CD14-positive monocyte (primary cell): ENCODE results near the gene ACKR2. TPM values are rescaled to one million over a fixed set of nuclear protein-coding genes. Genes with fewer than 3 reads are reported as not detected.

ENCODE experiments used
- DNase-seq, 3 donors: peaks; one replicate each; pipeline ENCODE4 v3.0.0-alpha.2; 2011 to 2022
- H2AFZ ChIP-seq: 2 replicates; pipeline ENCODE4 v1.6.0; 2012; ENCODE audit warnings: mild to moderate bottlenecking, low read depth, low read length, inconsistent platforms; ENCODE audit not compliant: insufficient read depth, poor library complexity, severe bottlenecking
- H3K27ac ChIP-seq, 2 donors: 1 replicate in 1 of 2; 2 replicates in 1 of 2; pipeline ENCODE4 v1.5.1; 2012 to 2013; ENCODE audit warnings: low read length in 2 of 2, control low read depth in 1 of 2, inconsistent platforms in 1 of 2, low read depth in 1 of 2, mild to moderate bottlenecking in 1 of 2
- H3K27me3 ChIP-seq, 2 donors: one replicate each; pipeline versions ENCODE4 v1.6.0 to v1.6.1; 2011 to 2013; ENCODE audit warnings: low read length in 2 of 2; ENCODE audit not compliant: control insufficient read depth in 2 of 2, insufficient read depth in 2 of 2
- H3K36me3 ChIP-seq, 2 donors: replicated peaks in 1 of 2; 1 replicate in 1 of 2; 2 replicates in 1 of 2; pipeline versions ENCODE4 v1.5.1 to v1.6.1; 2012 to 2013; ENCODE audit warnings: low read length in 2 of 2, control low read depth in 1 of 2, inconsistent platforms in 1 of 2, mild to moderate bottlenecking in 1 of 2; ENCODE audit not compliant: insufficient read depth in 2 of 2, control insufficient read depth in 1 of 2
- H3K4me1 ChIP-seq, 2 donors: 1 replicate in 1 of 2; 2 replicates in 1 of 2; pipeline versions ENCODE4 v1.5.1 to v1.6.1; 2012 to 2013; ENCODE audit warnings: low read length in 2 of 2, control low read depth in 1 of 2, inconsistent platforms in 1 of 2, mild to moderate bottlenecking in 1 of 2, moderate library complexity in 1 of 2; ENCODE audit not compliant: insufficient read depth in 2 of 2, control insufficient read depth in 1 of 2
- H3K4me2 ChIP-seq: replicated peaks from 2 replicates; pipeline ENCODE3; 2012; ENCODE audit warnings: low read length, moderate library complexity, mild to moderate bottlenecking; ENCODE audit not compliant: poor library complexity, severe bottlenecking; ENCODE audit errors: extremely low read depth
- H3K4me3 ChIP-seq, 3 experiments: fragments of 200-600 bp in 1 of 3; sonication (generic) in 1 of 3; replicated peaks in 1 of 3; 1 replicate in 2 of 3; 2 replicates in 1 of 3; pipeline ENCODE4 v1.5.1; 2011 to 2013; ENCODE audit warnings: low read length in 3 of 3, mild to moderate bottlenecking in 3 of 3, control low read depth in 2 of 3, low read depth in 2 of 3, inconsistent platforms in 1 of 3, moderate library complexity in 1 of 3
- H3K79me2 ChIP-seq: 2 replicates; pipeline ENCODE4 v1.6.0; 2012; ENCODE audit warnings: mild to moderate bottlenecking, control low read depth, inconsistent platforms, low read length, moderate library complexity; ENCODE audit not compliant: insufficient read depth
- H3K9ac ChIP-seq: 2 replicates; pipeline ENCODE4 v1.6.0; 2017; ENCODE audit warnings: low read length, mild to moderate bottlenecking; ENCODE audit not compliant: insufficient read depth, poor library complexity, severe bottlenecking
- H3K9me3 ChIP-seq, 2 donors: replicated peaks in 1 of 2; 1 replicate in 1 of 2; 2 replicates in 1 of 2; pipeline versions ENCODE4 v1.5.1 to v1.6.1; 2012 to 2013; ENCODE audit warnings: low read length in 2 of 2, control low read depth in 1 of 2; ENCODE audit not compliant: control insufficient read depth in 1 of 2, insufficient read depth in 1 of 2
- H4K20me1 ChIP-seq: 2 replicates; pipeline ENCODE4 v1.6.0; 2012; ENCODE audit warnings: mild to moderate bottlenecking, low read length, control low read depth, moderate library complexity; ENCODE audit not compliant: insufficient read depth
- H3K27ac Mint-ChIP-seq, 7 donors: one replicate each; pipeline ENCODE4 v1.8.0; 2020; ENCODE audit warnings: mild to moderate bottlenecking in 7 of 7, mixed read lengths in 7 of 7, moderate library complexity in 6 of 7, inconsistent platforms in 2 of 7
- H3K27me3 Mint-ChIP-seq, 3 donors: one replicate each; pipeline ENCODE4 v1.8.0; 2021 to 2022; ENCODE audit warnings: low read depth in 3 of 3, mild to moderate bottlenecking in 3 of 3, mixed read lengths in 3 of 3, moderate library complexity in 3 of 3, inconsistent platforms in 1 of 3
- H3K36me3 Mint-ChIP-seq, 2 donors: one replicate each; pipeline ENCODE4 v1.8.0; 2020; ENCODE audit warnings: mixed read lengths in 2 of 2, inconsistent platforms in 1 of 2, mild to moderate bottlenecking in 1 of 2
- H3K4me1 Mint-ChIP-seq: one replicate; pipeline ENCODE4 v1.8.0; 2020; ENCODE audit warnings: mild to moderate bottlenecking, mixed read lengths
- H3K4me3 Mint-ChIP-seq, 2 donors: one replicate each; pipeline ENCODE4 v1.8.0; 2020; ENCODE audit warnings: mild to moderate bottlenecking in 2 of 2, mixed read lengths in 2 of 2, moderate library complexity in 1 of 2
- H3K9me3 Mint-ChIP-seq, 7 donors: one replicate each; pipeline ENCODE4 v1.8.0; 2020 to 2022; ENCODE audit warnings: mixed read lengths in 7 of 7, mild to moderate bottlenecking in 6 of 7, moderate library complexity in 6 of 7, inconsistent platforms in 2 of 7
- CTCF ChIP-seq: fragments of 200-600 bp; IDR thresholded peaks from one replicate; pipeline ENCODE4 v1.8.0; 2022; ENCODE audit warnings: antibody characterized with exemption, mild to moderate bottlenecking
- WGBS: methylation state at CpG from one replicate; pipeline ENCODE4 v1.1.5; 2013; ENCODE audit warnings: missing lambda C conversion rate; ENCODE audit not compliant: insufficient coverage; 5-methylcytosine and 5-hydroxymethylcytosine counted together
- intact Hi-C, 2 donors: fragments of 100-400 bp; cut with micrococcal nuclease; formaldehyde crosslinking; loops; one replicate each; pipeline versions ENCODE4 v1.15.0 to v1.15.1; 2023
- polyA plus RNA-seq, 3 donors: library from polyadenylated mRNA; depleted of rRNA in 1 of 3; unstranded in 2 of 3; stranded (reverse) in 1 of 3; fragments of 300-500 nt in 2 of 3; fragments of >200 nt in 1 of 3; fragmentation: Illumina TruSeq in 2 of 3; gene quantifications; 1 replicate in 2 of 3; 2 replicates in 1 of 3; pipeline ENCODE4 v1.2.3, GENCODE V29; 2012 to 2021

Gene ACKR2
- polyA plus RNA-seq, 3 donors: 0.49 TPM; not detected in 2

- no peak overlapping the region for H3K27ac ChIP-seq
- H3K27ac Mint-ChIP-seq: no peak overlapping the region
Measured at GRCh38 chr3:42901073-42901415, 91.8 kb downstream of the ACKR2 start.

GRCh38 chr3:42902257-42902656 lies 93.0 kb downstream of the ACKR2 start:
- Histone ChIP-seq H3K9me3 (no peaks in the 10 kb centered on the region), H3K9ac (no peak overlapping the region), H3K4me2 (no peak overlapping the region), H2AFZ (no peak overlapping the region), H3K4me3 (no peak overlapping the region), H4K20me1 (no peaks in the 10 kb centered on the region), H3K27ac (no peak overlapping the region), H3K4me1 (peaks cover 12% of the 10 kb centered on the region in 2 donors), H3K79me2 (no peaks in the 10 kb centered on the region), H3K36me3 (no peaks in the 10 kb centered on the region), H3K27me3 (peaks cover 14 to 26% of the 10 kb centered on the region in 2 donors)
- H3K4me1 Mint-ChIP-seq: peaks cover 14% of the 10 kb centered on the region
- H3K27me3 Mint-ChIP-seq: peaks cover 31 to 38% (median 32%) of the 10 kb centered on the region in 3 donors
- H3K4me3 Mint-ChIP-seq: no peak overlapping the region
- intact Hi-C loops: no loop called here
- no peak for DNase-seq
- peaks cover 0 to 11% of the 10 kb centered on the region in 2 donors for H3K36me3 Mint-ChIP-seq
- WGBS: no CpG with 5 or more reads among the region's 2 CpGs
- no peak overlapping the region for H3K27ac Mint-ChIP-seq
- H3K9me3 Mint-ChIP-seq: peaks cover 4 to 34% (median 14%) of the 10 kb centered on the region in 7 donors
- TF ChIP-seq CTCF: no peak

More at GRCh38 chr3:42901073-42901415, 91.8 kb downstream of the ACKR2 start:
- peaks cover 5% of the 10 kb centered on the region for H3K4me1 Mint-ChIP-seq
- no peak overlapping the region for H3K9ac ChIP-seq
- no peak for TF ChIP-seq CTCF
- peaks cover 4 to 29% (median 10%) of the 10 kb centered on the region in 7 donors for H3K9me3 Mint-ChIP-seq
- H4K20me1 ChIP-seq: no peaks in the 10 kb centered on the region
- no peak overlapping the region for H3K4me3 ChIP-seq
- no peak overlapping the region for H2AFZ ChIP-seq
- H3K4me1 ChIP-seq: peaks cover 4 to 5% of the 10 kb centered on the region in 2 donors
- no peak overlapping the region for H3K4me3 Mint-ChIP-seq
- no peaks in the 10 kb centered on the region for H3K9me3 ChIP-seq
- no peaks in the 10 kb centered on the region for H3K79me2 ChIP-seq
- DNase-seq: no peak
- no peak overlapping the region for H3K4me2 ChIP-seq
- H3K36me3 Mint-ChIP-seq: peaks cover 0 to 8% of the 10 kb centered on the region in 2 donors
- H3K36me3 ChIP-seq: no peaks in the 10 kb centered on the region
- H3K27me3 ChIP-seq: peaks cover 10 to 16% of the 10 kb centered on the region in 2 donors
- intact Hi-C loops: no loop called here
- 93% methylated on average over 2 of the region's 3 CpGs for WGBS
- peaks cover 19 to 28% (median 21%) of the 10 kb centered on the region in 3 donors for H3K27me3 Mint-ChIP-seq
